Measurements from ENCODE around the gene TMEM43. TPM values are rescaled to one million over a fixed set of nuclear protein-coding genes. Genes with fewer than 3 reads are reported as not detected.
"Not testable (repeated sequence)": the region's sequence is repeated elsewhere in the genome, so short reads cannot be mapped to it uniquely, and the experiment has no call there.

The TMEM43 gene, protein sequence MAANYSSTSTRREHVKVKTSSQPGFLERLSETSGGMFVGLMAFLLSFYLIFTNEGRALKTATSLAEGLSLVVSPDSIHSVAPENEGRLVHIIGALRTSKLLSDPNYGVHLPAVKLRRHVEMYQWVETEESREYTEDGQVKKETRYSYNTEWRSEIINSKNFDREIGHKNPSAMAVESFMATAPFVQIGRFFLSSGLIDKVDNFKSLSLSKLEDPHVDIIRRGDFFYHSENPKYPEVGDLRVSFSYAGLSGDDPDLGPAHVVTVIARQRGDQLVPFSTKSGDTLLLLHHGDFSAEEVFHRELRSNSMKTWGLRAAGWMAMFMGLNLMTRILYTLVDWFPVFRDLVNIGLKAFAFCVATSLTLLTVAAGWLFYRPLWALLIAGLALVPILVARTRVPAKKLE
- total RNA-seq, result 100 to 1,000 TPM in 1 of 4 donors, 10 to 100 TPM in 3; 52.4 to 103 (median 68.7) TPM
- 46.7 TPM for polyA plus RNA-seq
- long read RNA-seq, donor 1, transcript TMEM43-201 (12 exons, 3,341 nt), result major isoform, 246 of 282 reads
- long read RNA-seq, donor 1, partial matches to known transcripts, result 24 of 282 reads
- long read RNA-seq, donor 1, other reads (novel, unspliced or antisense), result 12 of 282 reads
- long read RNA-seq, donor 2, transcript TMEM43-201 (12 exons, 3,341 nt), result major isoform, 70 of 81 reads
- long read RNA-seq, donor 2, partial matches to known transcripts, result 9 of 81 reads
- long read RNA-seq, donor 2, other reads (novel, unspliced or antisense), result 2 of 81 reads
- long read RNA-seq, donor 3, transcript TMEM43-201 (12 exons, 3,341 nt), result major isoform, 605 of 693 reads
- long read RNA-seq, donor 3, partial matches to known transcripts, result 59 of 693 reads
- long read RNA-seq, donor 3, other reads (novel, unspliced or antisense), result 29 of 693 reads
- long read RNA-seq, donor 4, transcript TMEM43-201 (12 exons, 3,341 nt), result major isoform, 77 of 85 reads
- long read RNA-seq, donor 4, partial matches to known transcripts, result 2 of 85 reads
- long read RNA-seq, donor 4, other reads (novel, unspliced or antisense), result 6 of 85 reads

DNA sequence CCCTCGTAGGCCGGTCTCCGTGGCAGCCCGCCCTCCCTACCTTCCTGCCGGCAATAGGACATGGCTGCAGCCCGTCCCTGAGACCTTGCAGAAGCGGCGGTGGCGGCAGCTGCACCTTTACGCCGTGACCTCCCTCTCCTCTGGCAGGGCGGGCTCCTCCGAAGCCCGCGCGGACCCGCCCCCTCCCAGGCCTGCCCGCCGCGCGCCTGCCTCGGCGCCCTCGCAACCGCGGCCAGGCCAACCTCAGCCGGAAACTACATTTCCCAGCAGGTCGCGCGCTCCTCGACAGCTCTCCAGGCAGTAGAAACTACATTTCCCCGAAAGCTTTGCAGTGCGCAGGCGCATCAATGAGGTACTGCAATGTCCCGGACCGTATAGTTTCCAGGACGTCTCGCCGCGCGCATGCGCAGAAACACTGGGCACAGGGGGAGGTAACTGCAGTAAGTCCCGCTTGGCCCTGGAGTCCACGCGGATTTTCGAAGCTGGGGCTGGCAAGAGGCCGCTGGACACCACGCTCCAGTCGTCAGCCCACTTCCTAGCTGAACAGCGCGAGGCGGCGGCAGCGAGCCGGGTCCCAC is at the start of gene TMEM43, which contains the start of gene CHCHD4:
TSS of gene TMEM43 (plus strand) at position 438 of the 578 bp plus-strand sequence. CDS start 142 bp downstream, outside the sequence.
TSS of gene CHCHD4 (minus strand) at position 256 of the 578 bp plus-strand sequence. CDS start at position 62, 194 bp downstream.
- under 1% methylated on average over 55 of the region's 55 CpGs for WGBS
- intact Hi-C loops (cut with DNase I), result loop anchor here in 2 of 4 donors (2.0 to 10.0 kb wide), 3 partner anchors 53 to 230 kb away; partner anchors contain the start of genes LSM3 (in 2 of the 2) and XPC (in 2 of the 2)
- DNase-seq (peak; percentile 100), ATAC-seq (peak; percentile 91 to 95)
- H3K27ac ChIP-seq (ENCODE audit: low read length), result peak within 1 kb of the TSS; percentile 99
- H3K4me3 ChIP-seq (ENCODE audit: low read length), result peak within 1 kb of the TSS; percentile 72
- H3K27me3 ChIP-seq (ENCODE audit: control insufficient read depth, insufficient read depth), result no peaks in the 10 kb centered on the region
- H3K4me1 ChIP-seq (ENCODE audit: control insufficient read depth, insufficient read depth, low read length), result peaks cover 19% of the 10 kb centered on the region
- no peaks in the 10 kb centered on the region for H3K9me3 ChIP-seq (ENCODE audit: control insufficient read depth, low read length)

DNA sequence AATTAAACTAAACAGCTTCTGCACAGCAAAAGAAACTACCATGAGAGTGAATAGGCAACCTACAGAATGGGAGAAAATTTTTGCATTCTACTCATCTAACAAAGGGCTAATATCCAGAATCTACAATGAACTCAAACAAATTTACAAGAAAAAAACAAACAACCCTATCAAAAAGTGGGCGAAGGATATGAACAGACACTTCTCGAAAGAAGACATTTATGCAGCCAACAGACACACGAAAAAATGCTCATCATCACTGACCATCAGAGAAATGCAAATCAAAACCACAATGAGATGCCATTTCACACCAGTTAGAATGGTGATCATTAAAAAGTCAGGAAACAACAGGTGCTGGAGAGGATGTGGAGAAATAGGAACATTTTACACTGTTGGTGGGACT is 49.6 kb upstream of the TMEM43 start:
- intact Hi-C loops (cut with DNase I); H3K9me3 ChIP-seq (ENCODE audit: control insufficient read depth, low read length); H3K27me3 ChIP-seq (ENCODE audit: control insufficient read depth, insufficient read depth); ATAC-seq; DNase-seq; H3K4me1 ChIP-seq (ENCODE audit: control insufficient read depth, insufficient read depth, low read length); H3K27ac ChIP-seq (ENCODE audit: low read length); H3K4me3 ChIP-seq (ENCODE audit: low read length): not testable (repeated sequence)
- WGBS, result 75% methylated on average over 3 of the region's 3 CpGs

DNA sequence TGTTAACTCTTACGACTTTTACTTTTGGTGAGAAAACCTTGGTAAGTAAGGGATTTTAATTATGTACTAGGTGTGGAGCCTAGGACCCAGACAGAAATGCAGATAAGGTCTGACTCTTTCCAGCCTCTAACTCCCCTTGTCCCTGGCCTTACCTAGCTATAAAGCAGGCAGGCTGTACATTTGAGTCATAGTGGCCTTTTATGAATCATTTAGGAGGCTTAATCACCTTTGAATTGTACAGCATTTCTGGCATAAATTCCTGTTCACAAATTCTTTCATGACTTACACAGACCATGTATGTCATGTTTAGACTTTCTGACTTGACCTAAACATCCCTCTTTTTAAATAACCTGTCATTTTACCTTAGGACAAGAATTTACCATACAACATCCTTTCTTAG is 47.5 kb upstream of the TMEM43 start:
- 89% methylated on average over 1 of the region's 1 CpG for WGBS
- H3K27ac ChIP-seq (ENCODE audit: low read length), result no peak overlapping the region
- no peaks in the 10 kb centered on the region for H3K27me3 ChIP-seq (ENCODE audit: control insufficient read depth, insufficient read depth)
- no peak for DNase-seq
- H3K4me3 ChIP-seq (ENCODE audit: low read length), result no peak overlapping the region
- H3K9me3 ChIP-seq (ENCODE audit: control insufficient read depth, low read length), result peaks cover 1% of the 10 kb centered on the region
- no peaks in the 10 kb centered on the region for H3K4me1 ChIP-seq (ENCODE audit: control insufficient read depth, insufficient read depth, low read length)
- intact Hi-C loops (cut with DNase I), result no loop called here
- ATAC-seq, result no peak

DNA sequence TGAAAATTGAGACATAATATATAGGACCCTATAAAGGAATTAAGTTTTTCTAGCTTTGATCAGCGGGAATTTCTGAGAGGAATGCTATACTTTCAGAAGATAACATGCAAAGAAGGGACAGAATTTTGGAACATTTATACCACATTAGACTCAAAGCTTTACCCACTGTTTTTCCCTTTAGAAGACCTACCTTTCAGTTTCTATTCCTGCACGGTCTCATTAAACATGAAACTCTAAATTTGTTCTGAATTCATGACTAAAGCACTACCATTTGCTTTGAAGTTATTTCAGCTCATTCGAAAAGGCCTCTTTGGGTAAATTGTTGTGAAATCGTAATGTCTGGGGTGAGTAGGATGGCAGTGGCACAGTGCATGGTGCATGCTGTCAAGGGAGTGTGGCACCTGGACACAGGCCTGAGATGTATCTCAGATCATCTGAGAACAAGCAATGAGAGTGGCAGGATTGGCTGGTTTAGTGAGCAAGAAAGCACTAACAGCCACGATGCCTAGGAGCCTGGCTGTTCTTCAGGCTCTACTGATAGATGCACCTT is 42.7 kb upstream of the TMEM43 start:
- Histone ChIP-seq H3K4me3 (ENCODE audit: low read length) (no peak overlapping the region), H3K9me3 (ENCODE audit: control insufficient read depth, low read length) (peaks cover 2% of the 10 kb centered on the region), H3K27ac (ENCODE audit: low read length) (no peak overlapping the region), H3K27me3 (ENCODE audit: control insufficient read depth, insufficient read depth) (no peaks in the 10 kb centered on the region), H3K4me1 (ENCODE audit: control insufficient read depth, insufficient read depth, low read length) (no peaks in the 10 kb centered on the region)
- intact Hi-C loops (cut with DNase I), result no loop called here
- DNase-seq (no peak), ATAC-seq (no peak)
- 80% methylated on average over 5 of the region's 5 CpGs for WGBS

DNA sequence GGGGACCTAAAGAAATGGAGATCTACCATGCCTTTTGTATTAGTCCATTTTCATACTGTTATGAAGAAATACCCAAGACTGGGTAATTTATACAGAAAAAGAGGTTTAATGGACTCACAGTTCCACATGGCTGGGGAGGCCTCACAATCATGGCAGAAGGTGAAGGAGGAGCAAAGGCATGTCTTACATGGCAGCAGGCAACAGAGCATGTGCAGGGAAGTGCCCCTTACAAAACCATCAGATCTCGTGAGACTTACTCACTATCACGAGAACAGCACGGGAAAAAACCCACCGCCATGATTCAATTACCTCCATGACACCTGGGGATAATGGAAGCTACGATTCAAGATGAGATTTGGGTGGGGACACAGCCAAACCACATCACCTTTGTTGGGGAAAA is 37.4 kb upstream of the TMEM43 start:
- H3K4me1 ChIP-seq (ENCODE audit: control insufficient read depth, insufficient read depth, low read length); H3K9me3 ChIP-seq (ENCODE audit: control insufficient read depth, low read length); DNase-seq; H3K27ac ChIP-seq (ENCODE audit: low read length); intact Hi-C loops (cut with DNase I); H3K27me3 ChIP-seq (ENCODE audit: control insufficient read depth, insufficient read depth); ATAC-seq; H3K4me3 ChIP-seq (ENCODE audit: low read length): not testable (repeated sequence)
- 75% methylated on average over 5 of the region's 5 CpGs for WGBS

DNA sequence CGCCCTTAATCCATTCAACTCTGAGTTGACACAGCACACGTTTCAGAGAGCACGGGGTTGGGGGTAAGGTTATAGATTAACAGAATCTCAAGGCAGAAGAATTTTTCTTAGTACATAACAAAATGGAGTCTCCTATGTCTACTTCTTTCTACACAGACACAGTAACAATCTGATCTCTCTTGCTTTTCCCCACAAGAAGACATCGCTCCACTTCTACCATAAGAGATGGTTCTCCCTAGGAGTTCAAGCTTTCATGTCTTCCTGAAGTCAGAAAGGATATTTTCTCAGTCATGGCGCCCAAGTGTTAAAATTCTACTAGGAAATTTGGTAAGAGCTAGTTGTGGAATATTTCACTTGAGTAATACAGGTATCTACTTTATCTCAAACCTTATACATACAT is 32.9 kb upstream of the TMEM43 start:
- H3K27me3 ChIP-seq (ENCODE audit: control insufficient read depth, insufficient read depth); DNase-seq; H3K4me3 ChIP-seq (ENCODE audit: low read length); H3K9me3 ChIP-seq (ENCODE audit: control insufficient read depth, low read length); ATAC-seq; intact Hi-C loops (cut with DNase I); H3K4me1 ChIP-seq (ENCODE audit: control insufficient read depth, insufficient read depth, low read length); H3K27ac ChIP-seq (ENCODE audit: low read length): not testable (repeated sequence)
- 84% methylated on average over 3 of the region's 5 CpGs for WGBS

DNA sequence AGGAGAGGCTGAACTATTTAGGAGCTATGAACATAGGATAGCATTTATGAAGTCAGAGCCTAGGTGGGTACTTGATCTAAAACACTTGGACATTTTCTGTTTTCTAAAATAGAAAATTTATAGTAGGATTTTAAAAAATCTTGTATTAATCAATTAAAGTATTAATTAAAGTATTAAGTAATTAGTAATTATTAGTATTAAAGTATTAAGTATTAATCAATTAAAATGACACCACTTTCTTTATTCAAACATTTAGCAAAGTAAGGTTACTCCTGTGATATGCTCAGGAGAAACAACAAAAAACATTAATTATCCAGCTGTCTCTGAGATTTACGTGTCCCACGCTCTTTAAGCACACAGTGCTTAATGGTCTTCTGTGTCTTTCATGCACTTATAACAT is 32.4 kb upstream of the TMEM43 start:
- Histone ChIP-seq H3K9me3 (ENCODE audit: control insufficient read depth, low read length) (no peaks in the 10 kb centered on the region), H3K27ac (ENCODE audit: low read length) (no peak overlapping the region), H3K4me1 (ENCODE audit: control insufficient read depth, insufficient read depth, low read length) (no peaks in the 10 kb centered on the region), H3K27me3 (ENCODE audit: control insufficient read depth, insufficient read depth) (no peaks in the 10 kb centered on the region), H3K4me3 (ENCODE audit: low read length) (no peak overlapping the region)
- ATAC-seq, result no peak
- intact Hi-C loops (cut with DNase I), result no loop called here
- 91% methylated on average over 2 of the region's 2 CpGs for WGBS
- no peak for DNase-seq

DNA sequence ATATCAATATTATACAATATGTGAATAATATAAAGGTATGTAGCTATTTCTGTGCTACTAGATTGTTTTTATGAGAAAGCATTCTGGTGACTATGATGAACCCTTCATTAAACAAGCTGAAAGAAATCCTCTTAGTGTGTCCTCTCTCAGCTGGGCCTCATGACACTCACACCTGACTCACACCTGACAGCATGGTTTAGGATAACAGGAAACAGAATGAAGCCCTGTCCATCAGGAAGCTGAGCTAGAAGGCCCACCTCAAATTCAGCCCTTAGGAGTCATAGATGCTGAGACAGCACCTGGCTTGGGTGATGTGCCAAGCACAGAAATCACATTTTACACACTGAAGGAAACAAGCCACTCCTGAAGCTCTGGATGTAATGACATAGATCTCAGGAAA is 31.0 kb upstream of the TMEM43 start:
- Histone ChIP-seq H3K27me3 (ENCODE audit: control insufficient read depth, insufficient read depth) (no peaks in the 10 kb centered on the region), H3K4me3 (ENCODE audit: low read length) (no peak overlapping the region), H3K27ac (ENCODE audit: low read length) (no peak overlapping the region), H3K9me3 (ENCODE audit: control insufficient read depth, low read length) (no peaks in the 10 kb centered on the region), H3K4me1 (ENCODE audit: control insufficient read depth, insufficient read depth, low read length) (no peaks in the 10 kb centered on the region)
- ATAC-seq (no peak), DNase-seq (no peak)
- intact Hi-C loops (cut with DNase I), result no loop called here

DNA sequence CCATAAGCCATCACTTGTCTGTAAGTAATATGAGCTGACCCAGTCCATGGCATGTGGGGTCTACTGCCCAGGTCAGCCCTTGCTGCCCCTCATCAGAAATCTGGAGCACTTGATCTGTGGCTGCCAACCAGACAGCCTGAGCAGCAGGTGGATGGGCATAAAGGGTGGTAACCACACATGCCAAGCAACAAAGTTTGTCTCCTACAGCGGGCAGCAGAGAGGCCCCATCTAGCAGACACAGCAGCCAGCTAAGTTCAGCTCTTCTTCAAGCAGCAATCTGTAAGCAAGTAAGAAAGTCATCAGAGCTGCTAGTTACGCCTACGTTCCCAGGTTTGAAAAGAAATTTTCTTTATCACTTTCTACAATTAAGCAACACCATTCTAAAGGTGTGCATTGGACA is 28.1 kb upstream of the TMEM43 start:
- intact Hi-C loops (cut with DNase I), result no loop called here
- 89% methylated on average over 3 of the region's 3 CpGs for WGBS
- H3K9me3 ChIP-seq (ENCODE audit: control insufficient read depth, low read length), result no peaks in the 10 kb centered on the region
- no peak overlapping the region for H3K4me3 ChIP-seq (ENCODE audit: low read length)
- ATAC-seq, result no peak
- no peaks in the 10 kb centered on the region for H3K4me1 ChIP-seq (ENCODE audit: control insufficient read depth, insufficient read depth, low read length)
- H3K27me3 ChIP-seq (ENCODE audit: control insufficient read depth, insufficient read depth), result no peaks in the 10 kb centered on the region
- no peak overlapping the region for H3K27ac ChIP-seq (ENCODE audit: low read length)
- no peak for DNase-seq

DNA sequence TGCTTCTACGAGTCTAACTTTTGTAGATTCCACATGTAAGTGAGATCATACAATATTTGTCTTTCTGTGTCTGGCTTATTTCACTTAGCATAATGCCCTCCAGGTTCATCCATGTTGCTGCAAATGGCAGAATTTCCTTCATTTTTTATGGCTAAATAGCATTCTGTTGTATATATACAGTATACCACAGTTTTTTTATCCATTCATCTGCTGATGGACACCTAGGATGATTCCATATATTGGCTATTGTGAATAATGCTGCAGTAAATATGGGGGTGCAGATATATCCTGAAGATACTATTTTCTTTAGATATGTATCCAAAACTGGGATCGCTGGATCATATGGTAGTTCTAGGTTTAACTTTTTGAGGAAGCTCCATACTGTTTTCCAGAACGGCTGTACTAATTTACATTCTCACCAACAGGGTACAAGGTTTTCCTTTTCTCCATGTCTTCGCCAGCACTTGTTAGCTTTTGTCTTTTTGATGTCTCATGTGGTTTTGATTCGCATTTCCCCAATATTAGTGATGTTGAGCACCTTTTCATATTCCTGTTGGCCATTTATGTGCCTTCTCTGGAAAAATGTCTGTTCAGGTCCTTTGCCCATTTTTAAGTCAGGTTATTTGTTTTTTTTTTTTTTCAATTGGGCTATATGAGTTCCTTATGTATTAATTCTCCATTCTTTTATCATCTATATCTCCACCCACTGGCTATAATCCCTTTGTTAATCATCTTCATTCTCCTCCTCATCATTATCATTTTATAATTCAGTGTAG is 27.0 kb upstream of the TMEM43 start:
- ATAC-seq, result no peak
- DNase-seq, result no peak
- H3K27ac ChIP-seq (ENCODE audit: low read length), result no peak overlapping the region
- intact Hi-C loops (cut with DNase I), result no loop called here
- no peaks in the 10 kb centered on the region for H3K4me1 ChIP-seq (ENCODE audit: control insufficient read depth, insufficient read depth, low read length)
- 91% methylated on average over 5 of the region's 5 CpGs for WGBS
- no peak overlapping the region for H3K4me3 ChIP-seq (ENCODE audit: low read length)
- H3K27me3 ChIP-seq (ENCODE audit: control insufficient read depth, insufficient read depth), result no peaks in the 10 kb centered on the region
- no peaks in the 10 kb centered on the region for H3K9me3 ChIP-seq (ENCODE audit: control insufficient read depth, low read length)
